ENCODE results near the gene CCNY.

- TF ChIP-seq CTCF (IDR thresholded peaks at IDR 0.05) (no peak), POLR2A (IDR thresholded peaks at IDR 0.05) (no peak)
Measured at GRCh38 chr10:35588836-35589235, 252.5 kb downstream of the CCNY start.

All from prostate gland (tissue), 2 donors.